K562 (cell line): ENCODE results near the gene DNAJC12. TPM values are rescaled to one million over a fixed set of nuclear protein-coding genes. Genes with fewer than 3 reads are reported as not detected.

Experiments
- ADNP ChIP-seq: fragments of 200-800 bp; sonication (Bioruptor generic); IDR thresholded peaks from 2 replicates; pipeline ENCODE4 v1.6.1; 2016; ENCODE audit warnings: missing genetic modification characterization, missing compliant biosample characterization
- C11orf30 ChIP-seq: fragments of 450-650 bp; IDR thresholded peaks from 2 replicates; pipeline ENCODE4 v1.6.1; 2016; ENCODE audit warnings: low read depth, mild to moderate bottlenecking
- CEBPG ChIP-seq, 3 experiments: fragments of 200-800 bp in 1 of 3; sonication (Bioruptor generic) in 1 of 3; sonication (generic) in 1 of 3; formaldehyde crosslinking in 1 of 3; IDR thresholded peaks in 2 of 3; conservative IDR thresholded peaks in 1 of 3; 2 replicates each; pipeline versions ENCODE4 v1.6.1 to v1.8.0; 2016 to 2022; ENCODE audit warnings: missing compliant biosample characterization in 2 of 3, missing genetic modification characterization in 2 of 3, mild to moderate bottlenecking in 1 of 3, missing genetic modification reagents in 1 of 3
- EGR1 ChIP-seq: fragments of 450-650 bp; conservative IDR thresholded peaks from 2 replicates; pipeline ENCODE4 v1.6.1; 2017; ENCODE audit warnings: mild to moderate bottlenecking
- FOXJ2 ChIP-seq: fragments of 200-800 bp; sonication (Bioruptor generic); IDR thresholded peaks from 2 replicates; pipeline ENCODE4 v1.6.1; 2016; ENCODE audit warnings: missing genetic modification characterization, missing compliant biosample characterization
- GATAD2B ChIP-seq: fragments of 450-650 bp; IDR thresholded peaks from 2 replicates; pipeline ENCODE4 v1.6.1; 2017; ENCODE audit warnings: mild to moderate bottlenecking, borderline replicate concordance
- HMG20B ChIP-seq: fragments of 250-450 bp; sonication (Bioruptor Pico); IDR thresholded peaks from 2 replicates; pipeline ENCODE4 v1.5.0; 2021; ENCODE audit warnings: mild to moderate bottlenecking
- NR0B1 ChIP-seq: fragments of 450-650 bp; IDR thresholded peaks from one replicate; pipeline ENCODE4 v1.6.1; 2018; ENCODE audit warnings: mild to moderate bottlenecking, moderate library complexity; ENCODE audit not compliant: partially characterized antibody
- RBM14 ChIP-seq: fragments of 200-400 bp; formaldehyde crosslinking; IDR thresholded peaks from 2 replicates; pipeline ENCODE4 v1.6.1; 2018; ENCODE audit warnings: low read depth, mild to moderate bottlenecking, low read length, moderate library complexity, borderline replicate concordance; ENCODE audit not compliant: insufficient read depth
- SMAD1 ChIP-seq: fragments of 150-350 bp; IDR thresholded peaks from 2 replicates; pipeline ENCODE4 v1.6.1; 2014; ENCODE audit warnings: low read length, low read depth; ENCODE audit not compliant: partially characterized antibody
- SMAD4 ChIP-seq: fragments of 250-450 bp; sonication (Bioruptor Pico); conservative IDR thresholded peaks from 2 replicates; pipeline ENCODE4 v1.8.0; 2021; ENCODE audit warnings: inconsistent platforms, mild to moderate bottlenecking, moderate library complexity
- SNRNP70 ChIP-seq: fragments of 200-400 bp; formaldehyde crosslinking; optimal IDR thresholded peaks from 2 replicates; pipeline ENCODE3; 2017; ENCODE audit warnings: low read depth, low read length
- SRSF7 ChIP-seq: fragments of 200-400 bp; formaldehyde crosslinking; optimal IDR thresholded peaks from 2 replicates; pipeline ENCODE3; 2017; ENCODE audit warnings: mild to moderate bottlenecking, low read depth, low read length
- ZNF316 ChIP-seq: fragments of 450-650 bp; IDR thresholded peaks from 2 replicates; pipeline ENCODE4 v1.6.1; 2016
- ZNF766 ChIP-seq: fragments of 200-800 bp; sonication (Bioruptor generic); conservative IDR thresholded peaks from 2 replicates; pipeline ENCODE4 v1.6.1; 2016; ENCODE audit warnings: missing genetic modification characterization, missing compliant biosample characterization
- ZSCAN32 ChIP-seq: fragments of 450-650 bp; formaldehyde crosslinking; IDR thresholded peaks from 2 replicates; pipeline ENCODE4 v1.4.0; 2020; ENCODE audit warnings: mild to moderate bottlenecking, moderate library complexity
- polyA plus RNA-seq, 8 experiments: library from polyadenylated mRNA; depleted of rRNA in 4 of 8; stranded (reverse) in 5 of 8; unstranded in 3 of 8; fragments of >200 nt; fragmentation: Nextera tagmentation in 2 of 8; fragmentation: Illumina TruSeq in 1 of 8; extraction: Ambion mirVana in 2 of 8; extraction: Trizol in 1 of 8; gene quantifications; 2 replicates each; pipeline versions ENCODE4 v1.2.1 to v1.2.3, GENCODE V29; 2011 to 2014; ENCODE audit warnings: inconsistent platforms in 1 of 8, missing spikeins in 1 of 8
- total RNA-seq, 7 experiments: library from RNA; depleted of rRNA in 6 of 7; stranded (reverse); fragments of >200 nt in 6 of 7; fragmentation: Illumina TruSeq in 2 of 7; extraction: Trizol in 2 of 7; gene quantifications; 2 replicates each; pipeline versions ENCODE4 v1.2.1 to v1.2.3, GENCODE V29; 2011 to 2021; ENCODE audit warnings: low replicate concordance in 1 of 7
- TF ChIP-seq, protein P1 (sequence below): fragments of 450-650 bp; formaldehyde crosslinking; IDR thresholded peaks from 2 replicates; pipeline ENCODE4 v1.4.0; 2020; ENCODE audit warnings: mild to moderate bottlenecking
- TF ChIP-seq, protein P2 (sequence below): fragments of 250-450 bp; sonication (Bioruptor Pico); IDR thresholded peaks from 2 replicates; pipeline ENCODE4 v1.8.0; 2022; ENCODE audit warnings: moderate library complexity, mild to moderate bottlenecking, inconsistent platforms
- TF ChIP-seq, protein P3 (sequence below): fragments of 450-650 bp; formaldehyde crosslinking; IDR thresholded peaks from 2 replicates; pipeline ENCODE4 v1.4.0; 2020; ENCODE audit warnings: mild to moderate bottlenecking, moderate library complexity

Gene DNAJC12
- total and polyA plus RNA-seq, 9 of the 15 experiments (the other 6 are each of a cell fraction or from before 2014, with no cell fraction given): 7.4 to 95.9 (median 68.5) TPM

- TF ChIP-seq NR0B1: no peak
- no peak for TF ChIP-seq SMAD1
- no peak for TF ChIP-seq EGR1
- peak; percentile 12; the same call in 1 of the 2 replicates for TF ChIP-seq C11orf30
- TF ChIP-seq, protein P1, sequence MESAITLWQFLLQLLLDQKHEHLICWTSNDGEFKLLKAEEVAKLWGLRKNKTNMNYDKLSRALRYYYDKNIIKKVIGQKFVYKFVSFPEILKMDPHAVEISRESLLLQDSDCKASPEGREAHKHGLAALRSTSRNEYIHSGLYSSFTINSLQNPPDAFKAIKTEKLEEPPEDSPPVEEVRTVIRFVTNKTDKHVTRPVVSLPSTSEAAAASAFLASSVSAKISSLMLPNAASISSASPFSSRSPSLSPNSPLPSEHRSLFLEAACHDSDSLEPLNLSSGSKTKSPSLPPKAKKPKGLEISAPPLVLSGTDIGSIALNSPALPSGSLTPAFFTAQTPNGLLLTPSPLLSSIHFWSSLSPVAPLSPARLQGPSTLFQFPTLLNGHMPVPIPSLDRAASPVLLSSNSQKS: no peak
- no peak for TF ChIP-seq ADNP
- TF ChIP-seq HMG20B (CRISPR knock-in tag): no peak
- 0 out of 2 replicates have a peak, but pooled peaks have one; percentile 19 for TF ChIP-seq FOXJ2 (tag)
- TF ChIP-seq RBM14: no peak
- TF ChIP-seq SMAD4: no peak
- TF ChIP-seq, protein P2, sequence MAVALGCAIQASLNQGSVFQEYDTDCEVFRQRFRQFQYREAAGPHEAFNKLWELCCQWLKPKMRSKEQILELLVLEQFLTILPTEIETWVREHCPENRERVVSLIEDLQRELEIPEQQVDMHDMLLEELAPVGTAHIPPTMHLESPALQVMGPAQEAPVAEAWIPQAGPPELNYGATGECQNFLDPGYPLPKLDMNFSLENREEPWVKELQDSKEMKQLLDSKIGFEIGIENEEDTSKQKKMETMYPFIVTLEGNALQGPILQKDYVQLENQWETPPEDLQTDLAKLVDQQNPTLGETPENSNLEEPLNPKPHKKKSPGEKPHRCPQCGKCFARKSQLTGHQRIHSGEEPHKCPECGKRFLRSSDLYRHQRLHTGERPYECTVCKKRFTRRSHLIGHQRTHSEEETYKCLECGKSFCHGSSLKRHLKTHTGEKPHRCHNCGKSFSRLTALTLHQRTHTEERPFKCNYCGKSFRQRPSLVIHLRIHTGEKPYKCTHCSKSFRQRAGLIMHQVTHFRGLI (CRISPR knock-in tag): no peak
- TF ChIP-seq, protein P3, sequence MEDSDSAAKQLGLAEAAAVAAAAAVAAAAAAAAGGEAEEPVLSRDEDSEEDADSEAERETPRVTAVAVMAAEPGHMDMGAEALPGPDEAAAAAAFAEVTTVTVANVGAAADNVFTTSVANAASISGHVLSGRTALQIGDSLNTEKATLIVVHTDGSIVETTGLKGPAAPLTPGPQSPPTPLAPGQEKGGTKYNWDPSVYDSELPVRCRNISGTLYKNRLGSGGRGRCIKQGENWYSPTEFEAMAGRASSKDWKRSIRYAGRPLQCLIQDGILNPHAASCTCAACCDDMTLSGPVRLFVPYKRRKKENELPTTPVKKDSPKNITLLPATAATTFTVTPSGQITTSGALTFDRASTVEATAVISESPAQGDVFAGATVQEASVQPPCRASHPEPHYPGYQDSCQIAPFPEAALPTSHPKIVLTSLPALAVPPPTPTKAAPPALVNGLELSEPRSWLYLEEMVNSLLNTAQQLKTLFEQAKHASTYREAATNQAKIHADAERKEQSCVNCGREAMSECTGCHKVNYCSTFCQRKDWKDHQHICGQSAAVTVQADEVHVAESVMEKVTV (CRISPR knock-in tag): no peak
- TF ChIP-seq ZNF766: 0 out of 2 replicates have a peak, but pooled peaks have one; percentile 34
- TF ChIP-seq SRSF7: no peak
- no peak for TF ChIP-seq SNRNP70
- TF ChIP-seq ZSCAN32 (CRISPR knock-in tag): peak; percentile 16; the same call in 1 of the 2 replicates
- peak; percentile 48; the same call in 1 of the 2 replicates for TF ChIP-seq CEBPG (CRISPR knock-in tag; IDR thresholded peaks at IDR 0.05)
- peak; percentile 94 for TF ChIP-seq CEBPG (tag; conservative IDR thresholded peaks at IDR 0.05 in 1 of 2, IDR thresholded peaks at IDR 0.05 in 1 of 2)
- peak; percentile 22; the same call in 1 of the 2 replicates for TF ChIP-seq ZNF316
- no peak for TF ChIP-seq GATAD2B
- TF ChIP-seq, all 486 proteins: peak for 8
Measured at GRCh38 chr10:67803588-67804394, 34.2 kb downstream of the DNAJC12 start (continued).
